Keratinocyte (primary cell): ENCODE data around the gene COL4A5. TPM values are rescaled to one million over a fixed set of nuclear protein-coding genes. Genes with fewer than 3 reads are reported as not detected.

Experiments
- DNase-seq: peaks from one replicate; pipeline ENCODE4 v3.0.0-alpha.2; 2011; ENCODE audit warnings: low read depth, missing footprints, low spot score
- FAIRE-seq: peaks from 2 replicates; lab custom pipeline; 2011; peaks lifted over from hg19 to GRCh38; lab: Jason Lieb, UNC
- H2AFZ ChIP-seq: 2 replicates; pipeline ENCODE4 v1.6.0; 2012; ENCODE audit warnings: low read length, control low read depth, inconsistent platforms; ENCODE audit not compliant: control insufficient read depth
- H3K27ac ChIP-seq: 2 replicates; pipeline ENCODE4 v1.5.1; 2011; ENCODE audit warnings: low read length; ENCODE audit not compliant: control insufficient read depth, insufficient read depth
- H3K27me3 ChIP-seq: 3 replicates; pipeline ENCODE4 v1.6.0; 2011; ENCODE audit warnings: low read length; ENCODE audit not compliant: control insufficient read depth, insufficient read depth; ENCODE audit errors: extremely low read depth
- H3K36me3 ChIP-seq, 2 experiments: 2 replicates in 1 of 2; 3 replicates in 1 of 2; pipeline ENCODE4 v1.5.1; 2011; ENCODE audit warnings: low read length in 2 of 2, mild to moderate bottlenecking in 1 of 2; ENCODE audit not compliant: control insufficient read depth in 2 of 2, insufficient read depth in 2 of 2; ENCODE audit errors: extremely low read depth in 1 of 2
- H3K4me1 ChIP-seq: 3 replicates; pipeline ENCODE4 v1.5.1; 2011; ENCODE audit warnings: low read length; ENCODE audit not compliant: control insufficient read depth, insufficient read depth; ENCODE audit errors: extremely low read depth
- H3K4me2 ChIP-seq: 3 replicates; pipeline ENCODE4 v1.6.0; 2011; ENCODE audit warnings: low read depth, low read length; ENCODE audit not compliant: control insufficient read depth, insufficient read depth; ENCODE audit errors: extremely low read depth
- H3K4me3 ChIP-seq, 3 experiments: fragments of 200-600 bp in 1 of 3; sonication (generic) in 1 of 3; 2 replicates in 2 of 3; 3 replicates in 1 of 3; pipeline ENCODE4 v1.5.1; 2011 to 2016; ENCODE audit warnings: low read length in 3 of 3, mild to moderate bottlenecking in 3 of 3, control low read depth in 2 of 3, inconsistent platforms in 1 of 3, low read depth in 1 of 3, mixed read lengths in 1 of 3, mixed run types in 1 of 3, moderate library complexity in 1 of 3; ENCODE audit not compliant: control insufficient read depth in 2 of 3, insufficient read depth in 2 of 3; ENCODE audit errors: extremely low read depth in 1 of 3
- H3K79me2 ChIP-seq: 2 replicates; pipeline ENCODE4 v1.6.0; 2012; ENCODE audit warnings: low read length; ENCODE audit not compliant: control insufficient read depth, insufficient read depth
- H3K9ac ChIP-seq: 3 replicates; pipeline ENCODE4 v1.6.0; 2011; ENCODE audit warnings: low read length; ENCODE audit not compliant: control insufficient read depth, insufficient read depth; ENCODE audit errors: extremely low read depth
- H3K9me1 ChIP-seq: 3 replicates; pipeline ENCODE4 v1.6.0; 2011; ENCODE audit warnings: low read length; ENCODE audit not compliant: control insufficient read depth, insufficient read depth; ENCODE audit errors: extremely low read depth
- H3K9me3 ChIP-seq: 2 replicates; pipeline ENCODE4 v1.5.1; 2012; ENCODE audit warnings: low read depth, low read length; ENCODE audit not compliant: control insufficient read depth
- H4K20me1 ChIP-seq: 3 replicates; pipeline ENCODE4 v1.6.0; 2011; ENCODE audit warnings: low read length; ENCODE audit not compliant: control insufficient read depth, insufficient read depth; ENCODE audit errors: extremely low read depth
- CTCF ChIP-seq, 3 experiments: IDR thresholded peaks in 1 of 3; conservative IDR thresholded peaks in 1 of 3; optimal IDR thresholded peaks in 1 of 3; 2 replicates in 2 of 3; 3 replicates in 1 of 3; pipeline versions ENCODE3 to v1.5.1; 2011; ENCODE audit warnings: low read length in 3 of 3, mild to moderate bottlenecking in 3 of 3, moderate library complexity in 2 of 3, control low read depth in 1 of 3, inconsistent platforms in 1 of 3; ENCODE audit not compliant: insufficient read depth in 2 of 3; ENCODE audit errors: extremely low read depth in 1 of 3
- EZH2 ChIP-seq: IDR thresholded peaks from one replicate; pipeline ENCODE4 v1.6.1; 2012; ENCODE audit warnings: inconsistent platforms, mild to moderate bottlenecking, low read length, moderate library complexity
- dilution Hi-C: fragments of 300-500 bp; cut with MboI; formaldehyde crosslinking; loops from one replicate; pipeline ENCODE4 v1.7.0; 2020; ENCODE audit warnings: low sequenced_read_pairs; ENCODE audit not compliant: extremely low pct_ligation_motif_present
- polyA plus RNA-seq, 5 experiments: library from polyadenylated mRNA; depleted of rRNA in 3 of 5; stranded (reverse) in 3 of 5; stranded (forward) in 1 of 5; unstranded in 1 of 5; fragments of >200 nt; gene quantifications; 1 replicate in 1 of 5; 2 replicates in 3 of 5; 3 replicates in 1 of 5; pipeline versions ENCODE4 v1.2.1 to v1.2.3, GENCODE V29; 2011 to 2012; ENCODE audit warnings: missing spikeins in 2 of 5, low read depth in 1 of 5, low replicate concordance in 1 of 5

Gene COL4A5
- polyA plus RNA-seq, 1 donor (not counting 4 experiments of a cell fraction or from before 2014, with no cell fraction given), result 53.2 TPM

- no peaks in the 10 kb centered on the region for H4K20me1 ChIP-seq
- no peaks in the 10 kb centered on the region for H3K9me1 ChIP-seq
- H2AFZ ChIP-seq, result no peak overlapping the region
- no peaks in the 10 kb centered on the region for H3K27me3 ChIP-seq
- DNase-seq (no peak), FAIRE-seq (no peak)
- no peak overlapping the region for H3K9ac ChIP-seq
- no peaks in the 10 kb centered on the region for H3K9me3 ChIP-seq
- no peaks in the 10 kb centered on the region for H3K4me1 ChIP-seq
- TF ChIP-seq EZH2, result no peak
- TF ChIP-seq CTCF (optimal IDR thresholded peaks at IDR 0.05 in 1 of 3, IDR thresholded peaks at IDR 0.05 in 1 of 3, conservative IDR thresholded peaks at IDR 0.05 in 1 of 3; ENCODE audit: extremely low read depth in 1 of 3, insufficient read depth in 2 of 3, low read length in 3 of 3), result no peak
- H3K27ac ChIP-seq, result no peak overlapping the region
- H3K36me3 ChIP-seq, result no peaks in the 10 kb centered on the region
- dilution Hi-C loops, result no loop called here
- H3K4me2 ChIP-seq, result no peak overlapping the region
- no peaks in the 10 kb centered on the region for H3K79me2 ChIP-seq
- no peak overlapping the region for H3K4me3 ChIP-seq
Measured at GRCh38 chrX:108664701-108665100, 225.1 kb downstream of the COL4A5 start.

- H3K27ac ChIP-seq, result no peak overlapping the region
- H3K9ac ChIP-seq, result no peak overlapping the region
- no peaks in the 10 kb centered on the region for H3K4me1 ChIP-seq
- no peak for DNase-seq
- no peaks in the 10 kb centered on the region for H3K79me2 ChIP-seq
- H3K36me3 ChIP-seq, result no peaks in the 10 kb centered on the region
- TF ChIP-seq CTCF (optimal IDR thresholded peaks at IDR 0.05 in 1 of 3, IDR thresholded peaks at IDR 0.05 in 1 of 3, conservative IDR thresholded peaks at IDR 0.05 in 1 of 3; ENCODE audit: extremely low read depth in 1 of 3, insufficient read depth in 2 of 3, low read length in 3 of 3), result no peak
- no peaks in the 10 kb centered on the region for H3K27me3 ChIP-seq
- FAIRE-seq, result no peak
- H3K9me3 ChIP-seq, result no peaks in the 10 kb centered on the region
- no peak overlapping the region for H3K4me3 ChIP-seq
- no peaks in the 10 kb centered on the region for H3K9me1 ChIP-seq
- H2AFZ ChIP-seq, result no peak overlapping the region
- dilution Hi-C loops, result no loop called here
- no peaks in the 10 kb centered on the region for H4K20me1 ChIP-seq
- H3K4me2 ChIP-seq, result no peak overlapping the region
Measured at GRCh38 chrX:108666101-108666500, 226.5 kb downstream of the COL4A5 start.
